GM19397 (cell line): Measurements from ENCODE around the gene DCAKD.

Source experiments
- ATAC-seq: cut with Tn5 transposase; IDR thresholded peaks from one replicate; pipeline ENCODE4 v1.9.1; 2021; ENCODE audit warnings: mild to moderate bottlenecking, moderate library complexity; ENCODE audit not compliant: unreplicated experiment

DCAKD gene

DNA sequence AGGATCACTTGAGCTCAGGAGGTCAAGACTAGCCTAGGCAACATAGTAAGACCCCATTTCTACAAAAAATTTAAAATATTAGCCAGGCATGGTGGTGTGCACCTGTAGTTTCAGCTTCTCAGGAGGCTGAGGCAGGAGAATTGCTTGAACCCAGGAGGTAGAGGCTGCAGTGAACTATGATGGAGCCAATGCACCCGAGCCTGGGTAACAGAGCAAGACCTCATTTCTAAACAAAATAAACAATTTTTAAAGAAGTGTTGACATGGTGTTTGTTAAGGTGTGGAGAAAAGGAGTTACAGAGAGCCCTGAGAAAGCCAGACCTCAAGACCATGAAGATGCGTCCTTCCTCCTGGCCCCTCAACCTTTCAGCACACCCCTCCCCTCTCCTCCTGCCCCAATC lies 45.7 kb downstream of the DCAKD start:
- no peak for ATAC-seq

GRCh38 chr17:45004388-45004787 lies 47.0 kb downstream of the DCAKD start:
- ATAC-seq, result no peak

DNA sequence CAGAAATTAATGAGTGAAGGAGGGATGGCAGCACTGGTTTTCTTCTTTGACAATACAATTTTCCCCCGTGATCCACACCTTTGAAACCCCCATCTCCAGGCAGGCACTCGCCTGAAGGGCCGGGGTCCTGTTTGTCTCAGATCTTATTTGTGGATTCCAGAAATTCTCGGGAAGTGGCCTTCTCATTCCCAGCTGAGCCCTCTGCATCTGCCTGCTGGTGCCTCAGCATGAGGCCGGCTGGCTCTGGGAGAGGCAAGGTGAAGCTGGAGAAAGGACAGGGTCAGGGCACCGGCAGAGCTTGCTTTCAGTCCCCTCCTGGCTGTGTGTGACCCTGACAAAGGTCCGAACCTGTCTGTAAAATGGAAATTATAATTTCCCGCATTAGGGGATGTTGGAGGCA lies 47.6 kb downstream of the DCAKD start:
- no peak for ATAC-seq

DNA sequence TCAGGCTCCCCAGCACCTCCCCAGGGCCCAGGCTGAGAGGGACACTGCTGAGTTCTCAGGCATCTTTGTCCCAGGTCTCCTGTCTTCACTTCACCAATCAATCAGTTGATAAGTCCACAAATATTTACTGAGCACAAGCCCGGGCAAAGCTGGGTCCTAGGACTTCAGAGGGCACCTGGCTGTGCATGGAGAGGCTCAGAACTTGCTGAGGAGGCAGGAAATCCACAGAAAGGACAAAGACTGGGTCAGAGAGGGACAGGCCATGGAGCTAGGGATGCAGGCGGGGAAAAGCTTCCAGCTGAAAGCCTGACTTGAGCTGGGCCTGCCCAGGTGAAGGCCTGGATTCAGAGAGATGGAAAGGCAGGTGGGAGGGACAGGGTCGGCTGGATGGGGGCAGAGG lies 50.1 kb downstream of the DCAKD start:
- no peak for ATAC-seq

- no peak for ATAC-seq
Observed at GRCh38 chr17:44999433-44999832, 52.0 kb downstream of the DCAKD start.

- ATAC-seq, result no peak
Observed at GRCh38 chr17:44998646-44999045, 52.8 kb downstream of the DCAKD start.

- ATAC-seq, result no peak
Observed at GRCh38 chr17:44997733-44998520, 53.5 kb downstream of the DCAKD start.

DNA sequence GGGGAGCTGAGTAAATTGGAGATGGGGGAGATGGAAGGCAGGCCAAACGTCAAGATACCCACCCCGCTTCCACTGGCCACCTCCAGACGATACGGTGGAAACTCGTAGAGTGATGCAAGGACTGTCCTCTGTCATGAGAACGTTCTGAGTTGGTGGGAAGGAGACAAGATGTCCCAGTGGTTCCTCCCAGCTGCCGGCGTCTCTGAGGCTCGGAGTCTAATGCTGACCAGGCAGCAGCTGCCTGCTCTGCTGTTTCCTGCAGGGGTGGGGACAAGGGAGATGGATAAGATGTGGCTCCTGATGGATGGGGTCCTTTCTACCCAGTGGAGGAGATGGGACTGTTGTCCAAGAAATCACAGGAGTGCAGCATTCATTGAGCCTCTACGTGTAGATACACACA lies 55.1 kb downstream of the DCAKD start:
- no peak for ATAC-seq

DNA sequence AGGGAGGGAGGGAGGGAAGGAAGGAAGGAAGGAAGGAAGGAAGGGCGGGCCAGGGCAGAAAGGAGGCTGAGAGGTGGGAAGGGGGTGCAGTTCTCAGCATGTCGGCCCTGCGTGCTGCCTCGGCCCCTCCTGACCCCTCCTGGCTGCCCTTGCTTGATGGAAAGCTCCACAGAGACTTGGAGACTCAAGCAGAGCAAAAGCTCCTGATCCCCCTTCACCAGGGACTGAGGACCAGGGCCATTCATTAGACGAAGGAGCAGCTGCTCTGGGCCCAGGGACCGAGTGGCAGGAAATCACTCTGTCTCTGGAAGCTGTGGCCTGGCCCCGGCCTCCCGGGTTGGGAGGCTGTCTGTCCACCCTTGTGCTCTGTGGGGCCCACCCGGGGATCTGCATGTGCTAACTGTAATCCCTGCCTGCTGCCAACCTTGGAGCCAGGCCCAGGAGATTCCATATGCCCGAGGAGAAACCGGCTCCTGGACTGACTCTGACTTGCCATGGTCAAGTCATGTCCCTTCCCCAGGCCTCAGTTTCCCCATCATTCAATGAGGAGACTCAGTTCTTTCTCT lies 55.9 kb downstream of the DCAKD start:
- ATAC-seq, result no peak

DNA sequence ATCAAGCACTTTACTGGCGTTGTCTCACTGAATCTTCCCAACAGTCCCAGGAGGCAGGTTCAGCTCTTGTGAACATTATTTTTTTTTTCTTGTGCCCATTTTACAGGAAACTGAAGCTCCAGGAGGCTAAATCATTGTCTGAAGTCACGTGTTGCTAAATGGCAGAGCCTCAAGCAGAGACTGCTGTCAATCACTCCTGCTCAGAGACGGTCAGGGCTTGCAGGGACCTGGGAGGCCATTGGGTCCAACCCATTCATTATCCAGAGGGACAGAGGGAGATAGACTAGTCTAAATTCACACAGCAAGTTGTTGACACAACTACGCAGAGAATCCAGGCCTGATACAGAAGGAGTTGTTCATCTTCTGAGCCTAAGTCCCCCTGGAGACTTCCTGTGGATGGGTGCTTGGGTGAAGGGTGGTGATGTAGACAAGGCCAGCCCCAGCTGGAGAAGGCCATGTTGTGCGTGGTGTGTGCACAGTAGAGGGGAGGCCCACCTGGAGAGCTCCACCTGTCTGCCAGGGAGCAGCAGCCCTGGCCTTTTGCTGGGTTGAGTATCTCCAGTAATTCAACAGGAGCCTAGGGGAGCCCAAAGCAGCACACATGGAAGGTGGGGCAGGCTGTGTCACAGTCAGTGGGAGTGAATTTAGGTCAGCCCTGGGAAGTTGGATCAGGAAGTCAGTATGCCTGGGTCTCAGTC lies 59.0 kb downstream of the DCAKD start:
- no peak for ATAC-seq

DNA sequence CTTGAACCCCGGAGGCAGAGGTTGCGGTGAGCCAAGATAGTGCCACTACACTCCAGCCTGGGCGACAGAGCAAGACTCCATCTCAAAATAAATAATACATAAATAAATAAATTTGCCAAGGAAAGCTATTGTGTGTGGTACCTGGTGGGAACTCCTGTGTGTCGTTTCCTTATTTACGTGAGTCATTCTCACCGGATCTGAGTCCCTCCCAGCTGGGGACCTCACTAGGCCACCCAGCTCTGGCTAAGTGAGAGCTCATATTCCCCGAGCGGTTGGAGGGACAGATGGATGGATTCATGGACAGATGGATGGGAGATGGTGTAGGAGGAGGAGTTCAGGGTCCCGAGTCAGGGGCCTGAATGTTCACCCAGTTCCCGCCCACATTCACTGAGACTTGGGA lies 60.4 kb downstream of the DCAKD start:
- ATAC-seq, result no peak

DNA sequence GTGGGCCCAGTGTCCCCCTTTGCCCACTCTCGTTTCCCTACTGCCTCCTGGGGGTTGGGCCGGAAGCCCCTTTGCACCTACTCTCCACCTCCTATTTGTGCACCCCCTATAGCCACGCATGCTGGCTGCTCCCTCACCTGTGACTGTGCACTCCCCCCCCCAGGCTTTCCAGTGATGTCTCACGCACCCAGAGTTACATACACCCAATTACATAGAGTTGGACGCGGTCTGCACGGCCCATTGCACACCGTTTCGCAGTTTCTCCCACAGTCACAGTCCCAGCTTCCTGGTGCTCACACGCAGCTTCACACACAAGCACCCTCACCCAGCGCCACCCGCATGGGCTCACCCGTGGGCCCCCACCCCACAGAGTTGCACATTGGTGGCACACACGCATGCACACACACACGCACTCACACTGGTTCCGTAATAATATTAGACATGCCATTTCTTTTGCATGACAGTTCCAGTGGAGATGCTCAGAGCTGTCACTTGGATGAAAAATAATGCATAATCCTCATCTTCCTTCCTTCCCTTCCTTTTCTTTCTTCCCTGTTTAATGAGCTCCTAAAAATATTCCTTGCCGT lies 61.8 kb downstream of the DCAKD start:
- no peak for ATAC-seq

DNA sequence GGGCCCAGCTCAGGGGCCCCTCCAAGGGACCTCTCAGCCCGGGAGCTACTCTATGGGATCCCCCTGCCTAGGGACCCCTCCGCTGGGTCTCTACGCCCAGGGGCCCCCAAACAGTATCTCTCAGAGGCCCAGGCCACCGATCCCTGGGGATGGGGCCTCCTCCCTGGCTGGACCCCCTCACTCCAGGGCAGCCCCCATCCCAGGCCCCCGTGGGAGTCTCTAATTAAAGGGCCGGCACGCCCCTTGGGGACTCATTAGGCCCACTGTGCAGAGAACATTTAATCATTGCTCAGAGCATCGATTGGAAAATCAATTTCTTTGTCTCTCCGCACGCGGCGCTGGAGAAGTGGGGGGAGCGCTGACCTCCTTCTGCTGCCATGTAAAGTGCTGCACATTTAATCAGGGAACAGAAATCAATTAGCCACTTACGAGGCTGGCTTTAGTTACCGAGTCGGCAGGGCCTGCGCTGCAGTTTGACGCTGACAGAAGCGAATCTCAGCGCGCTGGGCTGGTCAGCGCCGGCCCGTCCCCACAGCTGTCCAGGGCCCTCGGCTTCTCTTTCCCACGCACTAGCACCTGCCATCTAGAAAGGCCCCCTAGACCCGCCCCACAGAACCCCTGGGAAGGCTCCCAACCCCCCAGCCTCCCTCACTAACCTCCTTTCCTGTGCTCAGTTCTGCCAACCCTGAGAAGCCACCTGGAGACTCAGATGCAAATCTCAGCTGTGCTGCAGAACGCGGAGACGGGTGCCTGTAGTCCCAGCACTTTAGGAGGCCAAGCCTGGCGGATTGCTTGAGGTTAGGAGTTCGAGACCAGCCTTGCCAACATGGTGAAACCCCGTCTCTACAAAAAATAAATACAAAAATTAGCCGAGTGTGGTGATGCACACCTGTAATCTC lies 63.1 kb downstream of the DCAKD start:
- ATAC-seq, result no peak

- ATAC-seq, result no peak
Observed at GRCh38 chr17:44983563-44983962, 67.9 kb downstream of the DCAKD start.

- ATAC-seq, result no peak
Observed at GRCh38 chr17:44982113-44982702, 69.2 kb downstream of the DCAKD start.

DNA sequence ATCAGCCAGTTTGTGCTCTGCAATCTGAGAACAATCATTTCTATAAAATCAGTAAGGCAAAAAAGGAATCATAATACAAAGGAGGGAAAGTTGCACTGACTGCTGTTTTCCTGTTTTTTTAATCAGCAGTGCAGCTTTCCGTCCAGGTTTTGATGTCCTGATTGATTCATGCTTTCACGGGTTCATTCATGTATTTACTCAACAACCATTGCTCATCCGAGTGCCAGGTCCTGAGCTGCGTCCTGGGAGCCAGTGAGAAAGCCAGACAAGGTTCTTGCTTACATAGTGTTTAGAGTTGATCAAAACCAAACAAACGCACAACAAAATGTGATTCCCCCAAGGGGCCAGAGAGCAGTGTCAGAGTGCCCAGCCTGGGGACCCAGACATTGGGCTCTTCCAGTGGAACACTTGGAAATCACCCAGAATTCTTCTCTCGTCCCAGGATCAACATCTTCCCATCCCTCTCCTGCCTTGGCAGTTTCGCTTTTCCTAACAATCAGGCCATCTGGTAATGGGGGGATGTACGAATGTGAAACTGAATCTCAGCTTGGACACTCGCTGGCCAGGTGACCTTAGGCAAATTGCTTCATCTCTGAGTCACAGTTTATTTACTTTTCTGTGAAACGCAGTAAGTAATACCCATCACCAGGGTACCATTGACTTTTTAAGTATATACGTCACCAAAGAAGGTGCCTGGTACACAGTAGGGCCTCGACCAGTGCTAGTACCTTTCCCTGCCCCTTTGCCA lies 70.0 kb downstream of the DCAKD start:
- no peak for ATAC-seq

- no peak for ATAC-seq
Observed at GRCh38 chr17:44979426-44979995, 71.9 kb downstream of the DCAKD start.

GRCh38 chr17:44978807-44979206 lies 72.6 kb downstream of the DCAKD start:
- no peak for ATAC-seq

- no peak for ATAC-seq
Observed at GRCh38 chr17:44977814-44978550, 73.5 kb downstream of the DCAKD start.
